GM18909 (cell line): ENCODE results near the gene STK38L.
A peak's percentile ranks its signal among the peaks of the same experiment; 100 is the strongest.

Source experiments
- ATAC-seq: cut with Tn5 transposase; IDR thresholded peaks from one replicate; pipeline ENCODE4 v1.9.1; 2021; ENCODE audit warnings: mild to moderate bottlenecking; ENCODE audit not compliant: unreplicated experiment, poor library complexity

Gene STK38L

DNA sequence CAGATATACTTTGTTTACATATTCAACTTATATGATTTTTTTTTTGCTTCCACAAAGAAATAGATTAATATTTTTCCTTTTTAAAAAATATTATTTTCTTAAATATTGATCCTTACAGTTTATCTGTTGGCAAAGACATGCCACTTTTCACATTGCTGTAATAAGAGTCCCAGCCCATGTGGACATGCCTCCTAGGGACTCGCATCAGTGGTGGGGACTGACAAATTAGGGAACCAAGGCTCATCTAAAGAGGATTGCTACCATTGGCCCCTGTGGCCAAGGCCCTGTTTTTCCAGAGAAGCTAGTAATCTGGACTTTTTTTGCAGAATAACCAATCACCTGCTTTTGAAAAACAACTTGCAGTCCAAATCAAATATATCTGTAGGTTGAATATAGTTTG, 60.8 kb downstream of the STK38L start:
- no peak for ATAC-seq

DNA sequence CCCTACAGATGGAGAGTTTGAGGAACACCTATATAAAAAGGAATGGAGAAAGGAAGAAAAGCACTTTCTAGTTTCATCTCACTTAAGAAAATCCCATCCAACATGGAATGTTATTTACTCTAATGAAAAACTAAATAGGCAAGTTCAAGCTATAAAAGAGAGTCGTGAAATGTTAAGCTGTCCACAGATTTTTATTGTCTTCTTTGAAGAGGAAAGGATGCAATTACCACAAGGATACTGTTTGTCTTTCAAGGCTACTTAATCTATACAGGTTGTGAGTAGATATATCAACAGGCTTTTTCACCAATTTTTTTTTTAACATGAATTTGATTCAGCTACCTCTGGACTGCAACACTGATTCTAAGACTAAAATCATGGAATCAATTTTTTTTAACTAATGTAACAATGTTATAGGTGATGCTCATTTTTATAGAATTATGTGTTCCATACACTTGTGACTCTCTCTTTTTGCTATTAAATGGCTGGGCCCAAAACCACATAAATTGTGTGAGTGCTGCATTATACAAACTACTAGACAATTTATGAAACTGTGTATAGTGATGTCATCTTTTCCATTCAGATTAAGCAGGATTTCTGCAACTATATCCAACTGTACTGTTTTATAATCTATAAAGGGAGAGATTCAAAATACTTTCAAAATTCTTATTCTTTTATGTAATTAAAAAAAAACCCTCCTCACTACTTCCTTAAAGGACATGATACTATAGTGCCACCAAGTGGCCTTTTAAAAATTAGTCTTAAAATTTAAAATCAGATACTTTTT, 61.8 kb downstream of the STK38L start:
- no peak for ATAC-seq

DNA sequence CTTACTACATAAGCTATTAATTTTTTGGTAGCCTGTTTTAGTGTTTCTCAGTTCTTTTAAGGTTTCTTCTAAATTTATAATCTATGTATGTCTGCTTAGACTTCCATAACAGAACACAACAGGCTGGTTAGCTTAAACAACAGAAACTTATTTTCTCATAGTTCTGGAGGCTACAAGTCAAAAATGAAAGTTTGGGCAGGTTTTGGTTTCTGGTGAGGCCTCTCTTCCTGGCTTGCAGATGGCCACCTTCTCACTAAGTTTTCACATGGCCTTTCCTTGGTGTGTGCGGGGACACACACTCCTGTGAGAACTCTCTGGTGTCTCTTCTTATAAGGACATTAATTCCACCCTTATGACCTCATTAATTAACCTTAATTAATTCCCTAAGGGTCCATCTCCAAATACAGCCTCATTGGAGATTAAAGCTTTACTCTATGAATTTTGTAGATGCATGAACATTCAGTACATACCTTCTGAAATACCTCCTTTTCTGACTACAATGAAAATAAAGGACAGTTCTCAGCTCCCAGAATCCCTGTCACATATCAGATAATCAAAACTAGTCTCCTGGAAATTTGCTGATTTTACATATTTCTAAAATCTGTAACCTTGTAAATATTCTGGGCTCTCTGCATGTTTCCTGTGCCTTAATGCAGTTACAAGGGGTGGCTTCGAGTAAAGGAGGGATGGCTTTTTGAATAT, 65.4 kb downstream of the STK38L start:
- ATAC-seq = peak; percentile 49

DNA sequence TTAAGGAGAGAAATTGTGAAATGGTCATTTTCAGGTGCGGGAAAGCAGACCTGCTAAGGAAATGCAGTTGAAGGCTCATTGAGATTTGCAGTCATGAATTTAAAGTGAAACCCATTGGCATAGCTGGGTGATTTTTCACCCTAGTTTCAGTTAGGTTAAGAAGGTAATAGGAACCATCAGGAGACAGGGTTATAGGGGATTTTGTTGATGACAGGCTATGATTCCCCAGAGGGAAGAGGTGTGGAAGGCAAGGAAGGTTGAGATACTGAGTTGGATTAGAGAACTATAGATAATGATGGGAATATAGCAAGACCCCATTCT, 65.9 kb downstream of the STK38L start:
- ATAC-seq = no peak

DNA sequence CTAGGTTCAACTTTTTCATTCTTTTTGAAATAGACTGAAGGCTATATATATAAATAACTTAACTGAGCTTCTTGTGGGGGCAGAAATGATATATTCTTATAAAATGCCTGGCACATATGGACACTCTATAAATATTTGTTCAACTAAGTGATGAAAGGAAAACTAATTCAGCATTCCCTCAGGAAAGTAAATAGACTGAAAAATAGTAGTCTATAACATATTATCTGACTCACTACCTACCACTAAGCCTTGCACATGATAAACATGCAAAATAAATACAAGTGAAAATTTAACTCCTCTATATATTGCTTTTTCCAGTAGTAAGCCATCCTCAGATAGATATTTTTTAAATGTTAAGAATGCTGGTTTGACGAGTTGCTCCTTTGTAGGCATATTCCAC, 72.9 kb downstream of the STK38L start:
- ATAC-seq = no peak

DNA sequence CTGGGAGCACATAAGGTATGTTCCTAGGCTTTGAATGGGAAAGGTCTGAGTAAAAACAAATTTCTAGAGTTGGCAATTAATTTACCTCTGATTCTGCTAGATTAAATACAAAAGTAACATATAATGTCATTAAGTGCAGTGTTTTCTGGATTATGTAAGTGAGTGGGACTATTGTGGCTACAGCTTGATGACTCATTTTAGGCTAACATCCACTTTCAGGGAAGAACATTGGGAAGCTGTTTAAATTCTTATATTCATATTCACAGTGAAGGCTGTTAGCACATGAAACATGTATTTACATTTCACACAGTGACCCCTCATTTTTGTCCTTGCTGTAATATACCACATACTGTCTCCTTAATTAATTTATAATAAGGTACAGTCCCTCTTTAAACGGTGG, 75.3 kb downstream of the STK38L start:
- ATAC-seq = no peak

DNA sequence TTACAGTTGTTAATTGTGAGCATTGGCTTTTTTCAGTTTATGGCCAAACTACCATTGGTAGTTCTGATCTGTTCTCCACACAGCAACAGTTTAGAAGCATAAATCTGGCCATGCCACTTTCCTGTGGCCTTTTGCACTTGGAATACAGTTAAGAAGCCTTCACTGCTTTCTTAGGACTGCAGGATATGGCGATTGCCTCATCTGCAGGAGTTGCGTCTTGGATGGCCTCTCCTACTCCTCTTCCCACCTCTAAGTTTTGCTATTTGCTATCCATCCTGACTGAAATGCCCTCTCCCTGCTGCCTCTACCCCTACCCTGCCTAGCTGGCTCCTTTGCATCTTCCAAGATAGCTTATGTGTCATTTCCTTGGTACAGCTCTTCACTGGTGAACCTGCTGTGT, 75.8 kb downstream of the STK38L start:
- ATAC-seq = no peak

DNA sequence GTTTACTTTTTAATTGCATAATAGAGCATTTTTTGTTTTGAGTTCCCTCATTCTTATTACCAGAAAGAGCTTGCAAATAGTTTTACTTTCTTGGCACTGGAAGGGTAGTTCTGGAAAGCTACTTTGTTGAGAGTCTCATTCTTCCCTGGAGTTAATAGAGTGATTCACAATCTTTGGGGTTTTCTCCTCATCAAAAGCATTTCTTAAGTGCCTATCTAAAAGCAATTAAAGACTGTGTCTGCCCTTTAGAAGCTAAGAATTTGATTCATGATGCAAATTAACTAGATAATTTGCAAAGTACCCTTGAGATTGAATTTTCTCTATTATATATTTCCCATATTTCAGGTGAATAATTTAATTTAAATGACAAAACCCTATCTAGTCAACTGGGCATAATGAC, 80.4 kb downstream of the STK38L start:
- no peak for ATAC-seq

DNA sequence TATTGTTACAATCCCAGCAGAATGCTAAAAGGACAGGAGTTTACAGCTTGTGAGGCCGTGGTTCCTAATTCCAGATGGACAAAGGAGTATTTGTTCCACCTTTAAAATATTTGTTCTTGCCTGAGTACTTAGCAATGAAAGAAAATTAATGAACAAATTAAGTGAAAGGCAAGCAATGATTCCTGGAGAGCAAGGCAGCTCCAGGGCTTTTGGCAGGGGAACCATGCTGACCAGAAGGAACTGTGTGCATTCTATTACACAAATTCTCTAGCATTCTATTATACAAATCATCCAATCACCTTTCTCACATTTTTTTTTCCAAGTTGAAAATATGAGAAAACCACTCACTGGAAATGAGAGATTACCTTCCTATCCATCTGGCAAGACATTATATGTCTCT, 86.8 kb downstream of the STK38L start:
- ATAC-seq = no peak

DNA sequence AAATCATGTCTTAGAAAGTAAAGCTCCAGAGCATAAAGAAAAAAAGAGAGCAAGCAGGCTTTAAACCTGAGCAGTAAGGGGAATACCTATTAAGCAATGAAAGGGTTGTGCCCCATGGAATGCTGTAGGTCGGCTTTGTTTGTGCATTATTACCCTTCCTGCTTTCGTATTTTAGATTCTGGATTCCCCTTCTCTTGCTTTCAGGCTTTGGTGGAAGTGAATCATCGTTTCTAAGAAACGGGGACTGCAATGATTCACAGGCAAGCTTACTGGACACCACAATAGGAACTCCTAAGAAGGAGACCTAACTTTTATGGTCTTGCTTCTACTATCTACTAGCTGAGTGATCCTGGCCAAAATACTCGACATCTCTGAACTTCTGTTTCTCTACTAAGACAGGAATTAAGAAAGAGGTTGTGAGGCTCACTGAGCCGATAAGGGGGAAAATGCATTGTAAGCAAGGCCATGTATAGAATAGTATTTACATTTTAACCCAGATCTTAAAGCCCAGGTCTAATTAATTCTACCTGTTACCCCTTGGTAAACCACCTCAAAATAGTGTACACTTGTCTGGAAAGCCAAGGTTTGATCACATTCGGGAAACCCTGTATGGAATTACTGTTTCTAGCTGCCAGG, 87.3 kb downstream of the STK38L start:
- ATAC-seq = peak; percentile 33

DNA sequence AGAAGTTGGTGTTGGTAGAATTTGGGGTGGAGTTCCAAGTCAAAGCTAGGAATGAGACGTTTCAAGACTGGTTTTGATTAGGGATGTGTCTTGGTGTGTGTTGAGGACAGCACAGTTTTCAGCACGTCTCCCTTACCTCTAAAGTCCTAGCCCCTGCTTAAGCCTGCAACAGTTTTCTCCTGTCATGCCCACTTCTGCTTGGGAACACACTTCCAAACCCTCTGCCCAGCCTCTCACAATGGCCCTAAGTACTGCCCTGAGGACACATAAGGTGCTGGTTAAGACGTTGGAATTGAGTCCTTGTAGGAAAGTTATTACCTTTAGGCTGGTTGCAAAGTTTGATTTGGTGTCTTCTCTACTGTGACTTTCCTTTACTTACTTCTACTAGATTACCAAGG, 87.8 kb downstream of the STK38L start:
- no peak for ATAC-seq

DNA sequence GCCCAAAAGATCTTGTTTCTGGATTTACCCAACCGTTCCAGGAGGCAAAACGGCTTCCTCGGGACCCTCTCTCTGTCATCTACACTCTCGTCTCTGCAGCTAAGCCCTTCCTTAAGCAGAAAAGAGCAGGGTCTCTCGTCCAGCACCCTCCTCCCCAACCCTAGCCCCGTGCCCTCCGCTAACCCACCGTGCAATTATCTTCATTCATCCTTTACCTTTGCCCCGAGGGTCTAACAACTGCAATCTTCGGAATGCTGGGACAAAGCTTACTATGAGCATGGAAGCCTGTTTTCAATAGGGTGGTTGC, 88.3 kb downstream of the STK38L start:
- ATAC-seq = no peak

DNA sequence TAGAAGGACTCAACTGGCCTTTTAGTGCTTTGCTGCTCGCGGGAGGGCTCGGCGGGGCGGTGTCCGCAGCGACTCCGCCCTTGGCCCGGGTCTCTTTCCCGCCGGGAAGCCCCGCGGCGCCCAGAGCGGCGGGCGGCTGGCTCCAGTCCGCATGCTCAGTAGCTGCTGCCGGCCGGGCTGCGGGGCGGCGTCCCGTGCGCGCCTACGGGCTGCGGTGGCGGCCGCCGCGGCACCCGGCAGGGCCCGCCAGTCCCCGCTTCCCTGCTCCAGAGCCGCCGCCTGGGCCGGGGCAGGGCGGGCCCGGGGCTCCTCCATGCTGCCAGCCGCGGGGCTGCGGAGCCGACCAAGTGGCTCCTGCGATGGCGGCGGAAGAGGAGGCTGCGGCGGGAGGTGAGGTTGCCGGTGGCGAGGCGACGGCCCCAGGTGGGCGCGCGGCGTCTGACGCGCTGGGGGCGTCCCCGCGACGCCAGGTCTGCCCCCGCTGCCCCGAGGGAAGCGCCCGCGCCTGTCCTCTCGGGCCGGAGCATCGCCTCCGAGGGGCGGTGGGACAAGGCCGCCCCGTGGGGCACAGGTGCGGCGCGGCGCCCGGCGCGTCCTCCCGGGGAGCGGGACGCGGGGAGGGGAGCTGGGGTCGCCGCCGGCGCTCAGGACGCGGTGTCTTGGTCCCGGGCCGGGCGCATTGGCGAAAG, 88.8 kb downstream of the STK38L start, which contains the start of gene BMAL2:
TSS of gene BMAL2 (plus strand) at position 123 of the 689 bp plus-strand sequence. CDS start at position 360, 237 bp downstream.
- ATAC-seq = peak; percentile 43

DNA sequence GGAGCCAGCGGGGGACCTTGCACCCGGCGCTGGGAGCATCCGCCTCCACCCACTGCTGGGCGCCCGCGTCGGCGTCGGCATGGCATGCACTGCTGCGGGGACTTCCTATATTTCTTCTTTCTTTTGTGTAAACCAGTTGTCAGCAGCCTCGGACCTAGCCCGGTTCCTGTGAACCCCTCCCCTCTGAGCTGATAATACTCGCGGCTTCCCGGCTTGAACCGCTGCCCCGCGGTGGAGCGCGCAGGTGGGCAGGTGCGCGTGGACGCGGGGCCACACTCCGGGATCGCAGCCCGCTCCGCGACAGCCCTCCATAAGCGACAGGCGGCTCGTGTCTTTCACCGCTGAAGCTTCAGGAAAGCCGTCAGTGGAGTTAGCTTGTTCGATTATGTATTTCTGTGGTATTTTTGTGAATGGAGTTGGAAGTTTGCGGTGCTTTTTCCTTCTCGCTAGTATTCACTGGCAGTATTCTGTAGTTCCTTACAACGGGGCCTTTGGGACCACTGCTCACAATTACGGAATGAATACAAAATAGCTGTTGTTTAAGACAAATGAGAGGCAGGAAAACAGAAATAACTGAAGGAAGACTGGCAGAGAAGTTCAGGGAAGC, 89.4 kb downstream of the STK38L start:
- peak; percentile 27 for ATAC-seq

DNA sequence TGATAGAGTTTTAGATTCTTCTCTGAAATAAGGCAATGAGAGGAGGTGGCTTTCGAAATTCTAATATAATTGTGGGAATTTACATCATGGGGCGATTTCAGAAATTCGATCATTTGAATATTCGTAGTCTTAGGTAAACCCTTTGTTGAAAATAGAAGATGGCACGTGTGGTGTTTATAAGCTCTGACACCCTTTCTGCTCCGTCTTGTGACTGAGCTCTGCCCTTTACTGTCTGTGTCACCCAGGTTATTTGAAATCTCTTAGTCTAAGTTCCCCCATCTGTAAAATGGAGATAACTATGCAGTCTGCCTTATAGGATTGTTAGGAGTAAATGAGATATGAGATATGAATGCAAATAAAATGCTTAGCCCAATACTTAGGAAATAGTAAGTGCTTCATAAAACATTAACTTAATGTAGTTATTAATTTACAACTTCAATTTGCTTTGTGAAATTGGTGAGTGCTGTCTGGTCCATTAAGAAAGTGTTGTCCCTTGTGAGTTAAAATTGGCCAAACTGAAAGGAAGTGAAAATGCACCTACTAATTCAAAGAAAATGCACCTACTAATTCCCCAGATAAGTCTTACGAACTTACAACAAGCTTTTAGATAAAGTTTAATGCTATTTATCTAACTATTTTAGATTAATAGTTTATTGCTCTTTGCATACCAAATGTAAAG, 90.1 kb downstream of the STK38L start:
- no peak for ATAC-seq

DNA sequence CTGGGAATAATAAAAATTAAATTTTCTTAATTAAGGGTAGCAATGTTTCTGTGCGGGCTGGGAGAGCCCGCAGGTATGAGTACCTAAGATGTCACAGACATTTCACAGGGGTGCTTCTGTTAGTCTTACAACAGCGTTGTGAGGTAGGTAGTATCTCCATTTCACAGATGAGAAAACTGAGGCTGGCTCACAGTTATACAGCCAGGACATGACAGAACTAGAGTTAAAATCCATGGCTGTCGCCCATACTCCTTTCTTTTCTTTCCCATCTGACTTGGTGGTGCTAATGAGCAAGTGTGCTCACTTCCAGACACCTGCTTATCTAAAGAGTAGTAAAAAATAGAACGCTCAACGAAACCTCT, 90.6 kb downstream of the STK38L start:
- ATAC-seq = no peak

DNA sequence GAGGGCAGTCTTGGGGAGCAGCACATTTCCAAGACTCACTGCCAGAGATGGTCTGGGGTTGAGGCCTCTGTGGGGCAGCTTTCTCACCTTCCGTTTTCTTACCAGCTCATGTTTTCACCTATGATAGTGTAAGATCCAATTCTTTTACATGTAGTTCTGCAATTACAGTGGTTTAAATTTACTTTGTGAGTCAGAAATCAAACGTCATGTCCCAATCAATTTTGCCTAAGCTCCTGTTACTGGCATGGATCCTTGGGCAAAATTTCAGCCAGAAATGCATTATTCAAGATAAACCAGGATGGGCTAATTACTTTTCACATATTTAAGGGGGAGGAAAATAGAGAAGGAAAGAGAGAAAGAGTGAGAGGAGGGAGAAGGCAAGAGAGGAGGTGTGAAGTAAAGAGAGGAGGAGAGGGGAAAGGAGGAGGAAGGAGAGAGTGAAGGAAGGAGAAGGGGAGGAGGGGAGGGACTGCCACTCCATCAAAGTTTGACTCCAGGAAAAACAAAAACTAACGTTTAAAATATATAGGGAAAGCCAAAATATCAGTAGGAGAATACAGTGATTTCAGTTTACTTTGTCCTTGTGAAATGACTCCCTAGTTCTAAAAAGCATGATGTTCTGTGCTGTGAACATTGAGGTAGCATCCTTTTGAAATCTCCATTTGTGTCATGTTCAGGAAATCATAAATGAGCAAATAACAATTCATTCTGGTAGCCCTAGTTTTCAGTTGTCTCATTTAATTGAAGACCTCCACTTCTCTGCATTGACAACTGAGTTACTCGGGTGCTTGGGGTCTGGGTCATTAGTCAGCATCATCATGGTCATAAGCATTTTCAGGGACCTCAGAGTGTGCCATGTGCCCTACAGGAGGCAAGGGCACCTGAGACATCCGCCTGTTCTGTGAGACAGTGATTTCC, 91.5 kb downstream of the STK38L start:
- no peak for ATAC-seq

DNA sequence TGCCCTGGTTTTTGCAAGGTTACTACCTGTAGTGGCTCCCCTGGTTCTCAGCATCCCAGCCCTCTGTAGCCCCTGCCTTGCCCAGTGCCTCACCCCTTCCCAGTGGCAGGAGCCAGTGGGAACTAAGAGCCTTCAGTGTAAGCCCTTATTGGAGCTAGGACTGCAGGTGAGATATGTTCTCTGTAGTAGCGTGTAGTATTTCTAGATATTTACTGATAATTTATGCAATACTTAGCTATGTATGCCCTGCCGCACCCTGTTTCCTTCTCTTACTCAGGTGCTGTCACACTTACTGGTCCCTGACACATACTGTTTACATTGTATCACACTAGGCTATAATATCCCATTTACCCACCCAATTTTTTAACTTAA, 92.2 kb downstream of the STK38L start:
- no peak for ATAC-seq

DNA sequence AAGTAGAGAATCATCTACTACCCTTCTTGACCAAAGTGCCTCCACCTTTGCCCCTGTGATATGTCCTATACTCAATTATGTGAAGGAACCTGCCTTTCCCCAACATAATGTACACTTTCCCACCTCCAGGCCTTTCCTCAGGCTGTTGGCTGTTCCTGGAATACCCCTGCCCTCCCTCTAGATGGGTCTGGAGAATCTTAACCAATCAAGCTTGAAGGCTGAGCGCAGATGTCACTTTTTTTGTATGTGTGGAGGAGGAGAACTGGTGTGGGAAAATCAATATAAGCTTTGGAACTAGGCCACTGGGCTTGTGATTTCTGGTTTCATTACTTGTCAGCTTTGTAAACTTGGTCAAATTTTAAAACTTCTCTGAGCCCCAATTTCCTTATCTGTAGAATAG, 93.3 kb downstream of the STK38L start:
- ATAC-seq = no peak
